ENCODE results near the gene BAG1. TPM values are rescaled to one million over a fixed set of nuclear protein-coding genes. Genes with fewer than 3 reads are reported as not detected.

The BAG1 gene
- 98.5 TPM for total RNA-seq
- long read RNA-seq, transcript BAG1-210 (7 exons, 3,786 nt): major isoform, 154 of 169 reads
- long read RNA-seq, partial matches to known transcripts: 4 of 169 reads
- long read RNA-seq, other reads (novel, unspliced or antisense): 10 of 169 reads

GRCh38 chr9:33264473-33265177 is at the start of gene BAG1, which contains the start of gene CHMP5:
Gene BAG1 (minus strand): TSS chr9:33264708.
Gene CHMP5 (plus strand): TSS chr9:33265049. CDS start chr9:33265079, 30 bp downstream.
- Histone ChIP-seq H3K4me3 (peak within 1 kb of the TSS; percentile 93), H3K4me1 (peaks cover 28% of the 10 kb centered on the region), H3K27ac (peak within 1 kb of the TSS; percentile 92), H3K9me3 (no peaks in the 10 kb centered on the region), H3K27me3 (ENCODE audit: low read depth) (no peaks in the 10 kb centered on the region), H3K36me3 (peaks cover 68% of the 10 kb centered on the region)
- intact Hi-C loops (cut with DNase I): no loop called here
- ATAC-seq (peak; percentile 98 to 100), DNase-seq (peak; percentile 100)
- TF ChIP-seq CTCF (IDR thresholded peaks at IDR 0.05): peak; percentile 31

GRCh38 chr9:33311953-33312352 is 47.4 kb upstream of the BAG1 start:
- ATAC-seq (no peak), DNase-seq (no peak)
- no peak for TF ChIP-seq CTCF (IDR thresholded peaks at IDR 0.05)
- Histone ChIP-seq H3K27me3 (ENCODE audit: low read depth) (no peaks in the 10 kb centered on the region), H3K4me1 (peaks cover 3% of the 10 kb centered on the region), H3K36me3 (peaks cover 100% of the 10 kb centered on the region), H3K4me3 (no peak overlapping the region), H3K27ac (no peak overlapping the region), H3K9me3 (no peaks in the 10 kb centered on the region)
- intact Hi-C loops (cut with DNase I): no loop called here

DNA sequence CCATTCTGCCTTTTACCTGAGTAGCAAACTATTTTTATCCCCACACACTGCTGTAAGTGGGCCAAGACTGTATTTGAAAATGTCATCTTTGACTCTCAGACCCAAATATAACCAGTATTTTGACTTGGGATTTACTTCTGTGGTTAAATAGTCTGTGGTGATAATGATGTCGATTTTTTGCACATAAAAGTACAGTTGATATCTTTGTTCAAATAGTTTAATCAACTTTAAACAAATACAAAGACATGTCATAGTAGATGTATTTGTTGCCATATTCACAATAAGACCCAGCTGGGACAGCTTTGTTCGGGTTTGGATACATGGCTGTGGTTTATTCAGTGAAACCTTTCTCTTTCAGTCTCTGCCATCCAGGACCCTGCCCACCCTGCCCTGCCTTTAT is 46.2 kb upstream of the BAG1 start:
- Histone ChIP-seq H3K36me3 (peaks cover 100% of the 10 kb centered on the region), H3K4me1 (peaks cover 3% of the 10 kb centered on the region), H3K27me3 (ENCODE audit: low read depth) (no peaks in the 10 kb centered on the region), H3K27ac (no peak overlapping the region), H3K4me3 (no peak overlapping the region), H3K9me3 (no peaks in the 10 kb centered on the region)
- intact Hi-C loops (cut with DNase I): no loop called here
- no peak for TF ChIP-seq CTCF (IDR thresholded peaks at IDR 0.05)
- ATAC-seq: no peak
- DNase-seq: no peak

DNA sequence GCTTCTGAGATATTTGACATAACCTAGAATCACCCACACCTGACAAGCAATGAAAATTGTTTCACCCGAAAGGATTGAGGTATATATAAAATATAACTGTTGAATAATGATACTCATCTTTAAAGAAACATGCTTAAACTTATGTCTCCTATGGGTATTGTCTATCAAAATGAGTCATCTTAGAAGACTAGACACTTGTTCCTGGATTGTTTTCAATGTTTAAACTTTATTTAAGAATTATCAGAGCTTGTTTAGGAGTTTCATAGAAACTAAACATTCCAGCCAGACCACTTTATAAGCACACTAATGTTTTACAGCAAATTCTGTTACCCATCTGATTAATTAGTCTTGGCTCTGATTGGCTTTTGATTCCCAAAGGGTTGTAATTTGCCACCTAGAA is 45.4 kb upstream of the BAG1 start:
- no peak for TF ChIP-seq CTCF (IDR thresholded peaks at IDR 0.05)
- DNase-seq: no peak
- intact Hi-C loops (cut with DNase I): no loop called here

DNA sequence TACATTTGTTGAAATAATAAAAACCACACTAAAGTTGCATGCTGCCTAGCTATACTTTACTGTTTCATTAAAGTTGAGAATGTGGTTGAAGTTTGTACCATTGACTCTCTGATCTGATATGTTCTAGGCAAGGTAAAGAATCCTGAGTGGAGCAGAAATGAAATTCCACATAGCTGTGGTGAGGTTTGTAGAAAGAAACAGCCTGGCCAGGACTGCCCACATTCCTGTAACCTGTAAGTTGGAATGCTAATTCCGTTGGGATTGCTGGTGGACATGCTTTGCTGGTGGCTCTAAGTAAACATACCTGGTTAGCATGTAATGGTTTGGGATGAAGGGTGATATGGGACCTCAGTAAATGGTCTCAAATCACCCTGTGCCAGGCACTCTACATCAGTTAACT is 42.6 kb upstream of the BAG1 start:
- H3K36me3 ChIP-seq: peaks cover 100% of the 10 kb centered on the region
- H3K4me1 ChIP-seq: peaks cover 3% of the 10 kb centered on the region
- ATAC-seq (no peak), DNase-seq (no peak)
- no peak overlapping the region for H3K4me3 ChIP-seq
- intact Hi-C loops (cut with DNase I): no loop called here
- no peaks in the 10 kb centered on the region for H3K9me3 ChIP-seq
- no peak overlapping the region for H3K27ac ChIP-seq
- no peaks in the 10 kb centered on the region for H3K27me3 ChIP-seq (ENCODE audit: low read depth)
- TF ChIP-seq CTCF (IDR thresholded peaks at IDR 0.05): no peak

More for the DNA sequence above, 45.4 kb upstream of the BAG1 start:
- Histone ChIP-seq H3K36me3 (peaks cover 100% of the 10 kb centered on the region), H3K27ac (no peak overlapping the region), H3K4me3 (no peak overlapping the region), H3K27me3 (ENCODE audit: low read depth) (no peaks in the 10 kb centered on the region), H3K9me3 (no peaks in the 10 kb centered on the region), H3K4me1 (peaks cover 3% of the 10 kb centered on the region)
- ATAC-seq: no peak
